ENCODE data around the gene ENOX1.
A peak's percentile ranks its signal among the peaks of the same experiment; 100 is the strongest.

Gene ENOX1

GRCh38 chr13:43543331-43543730 is 243.4 kb downstream of the ENOX1 start:
- peak; percentile 78 for DNase-seq

GRCh38 chr13:43537124-43537523 is 249.6 kb downstream of the ENOX1 start:
- DNase-seq: no peak

GRCh38 chr13:43529796-43530195 is 257.0 kb downstream of the ENOX1 start:
- DNase-seq: no peak

GRCh38 chr13:43528992-43529391 is 257.8 kb downstream of the ENOX1 start:
- DNase-seq: peak; percentile 23

- DNase-seq: peak; percentile 78
These were observed 264.0 kb downstream of the ENOX1 start for GRCh38 chr13:43522788-43523187.

GRCh38 chr13:43520351-43520750 is 266.4 kb downstream of the ENOX1 start:
- no peak for DNase-seq

- DNase-seq: no peak
These were observed 267.9 kb downstream of the ENOX1 start for GRCh38 chr13:43518833-43519232.

- DNase-seq: peak; percentile 22
These were observed 270.4 kb downstream of the ENOX1 start for GRCh38 chr13:43516401-43516833.

GRCh38 chr13:43515531-43515930 is 271.2 kb downstream of the ENOX1 start:
- no peak for DNase-seq

GRCh38 chr13:43514311-43514710 is 272.5 kb downstream of the ENOX1 start:
- no peak for DNase-seq

GRCh38 chr13:43512221-43512620 is 274.6 kb downstream of the ENOX1 start:
- DNase-seq: no peak

- no peak for DNase-seq
These were observed 275.5 kb downstream of the ENOX1 start for GRCh38 chr13:43510956-43511901.

GRCh38 chr13:43495732-43496131 is 291.0 kb downstream of the ENOX1 start:
- no peak for DNase-seq

- DNase-seq: no peak
These were observed 292.6 kb downstream of the ENOX1 start for GRCh38 chr13:43494206-43494605.

GRCh38 chr13:43493496-43494000 is 293.2 kb downstream of the ENOX1 start:
- DNase-seq: no peak

- no peak for DNase-seq
These were observed 294.0 kb downstream of the ENOX1 start for GRCh38 chr13:43492745-43493144.

- DNase-seq: no peak
These were observed 294.5 kb downstream of the ENOX1 start for GRCh38 chr13:43492311-43492710.

GRCh38 chr13:43489233-43489632 is 297.5 kb downstream of the ENOX1 start:
- no peak for DNase-seq

GRCh38 chr13:43487885-43488284 is 298.9 kb downstream of the ENOX1 start:
- no peak for DNase-seq

- no peak for DNase-seq
These were observed 299.3 kb downstream of the ENOX1 start for GRCh38 chr13:43487461-43487860.

- DNase-seq: no peak
These were observed 302.1 kb downstream of the ENOX1 start for GRCh38 chr13:43484432-43485225.

GRCh38 chr13:43483930-43484329 is 302.8 kb downstream of the ENOX1 start:
- no peak for DNase-seq

- DNase-seq: no peak
These were observed 304.1 kb downstream of the ENOX1 start for GRCh38 chr13:43482641-43483040.

Measured in fibroblast of skin of back (primary cell).